K562 (cell line): Measurements from ENCODE around the gene TCFL5. TPM values are rescaled to one million over a fixed set of nuclear protein-coding genes. Genes with fewer than 3 reads are reported as not detected.

ENCODE experiments used
- ATAC-seq: fragments of 200-7000 bp; cut with Tn5 transposase; 3 replicates; pipeline ENCODE4 v1.9.1; 2020; ENCODE audit warnings: moderate library complexity
- BruUV-seq: library from RNA; stranded (reverse); fragments of 400-500 nt; replicated peaks from 2 replicates; lab custom pipeline; 2021; lab: Mats Ljungman, UMichigan
- CTCF ChIA-PET: fragments of 300-600 bp; formaldehyde crosslinking; extraction: SDS; loops from one replicate; lab custom pipeline; 2021; ENCODE audit warnings: low intra/inter-chr PET ratio; lab: Yijun Ruan, JAX
- POLR2A ChIA-PET: fragments of 300-600, 350-650 bp; sonication (Branson Sonifier 250); formaldehyde crosslinking; extraction: SDS; loops from one replicate; lab custom pipeline; 2021; ENCODE audit warnings: antibody characterized with exemption, inconsistent platforms; lab: Yijun Ruan, JAX
- DNase-seq, 4 experiments: peaks; one replicate each; pipeline versions ENCODE4 v3.0.0 to v3.0.0-alpha.2; 2011 to 2018; ENCODE audit warnings: low spot score in 3 of 4, mixed read lengths in 3 of 4; ENCODE audit errors: extremely low read depth in 1 of 4
- FAIRE-seq: peaks from 2 replicates; lab custom pipeline; 2011; peaks lifted over from hg19 to GRCh38; lab: Jason Lieb, UNC
- H2AFZ ChIP-seq: 2 replicates; pipeline ENCODE4 v1.6.0; 2011; ENCODE audit warnings: low read depth, low read length, control low read depth, inconsistent platforms
- H3K27ac ChIP-seq: fragments of 200-600 bp; 3 replicates; pipeline ENCODE4 v1.8.0; 2011; ENCODE audit warnings: low read depth, mild to moderate bottlenecking, control low read depth, inconsistent platforms, low read length, moderate library complexity, mixed read lengths; ENCODE audit errors: extremely low read depth
- H3K27me3 ChIP-seq, 2 experiments: fragments of 300-600 bp in 1 of 2; 2 replicates in 1 of 2; 3 replicates in 1 of 2; pipeline versions ENCODE4 v1.6.0 to v1.8.0; 2011; ENCODE audit warnings: inconsistent platforms in 2 of 2, low read length in 2 of 2, mild to moderate bottlenecking in 1 of 2, mixed read lengths in 1 of 2, moderate library complexity in 1 of 2; ENCODE audit not compliant: control insufficient read depth in 2 of 2, insufficient read depth in 2 of 2
- H3K36me3 ChIP-seq: fragments of 300-600 bp; 3 replicates; pipeline ENCODE4 v1.8.0; 2011; ENCODE audit warnings: mild to moderate bottlenecking, low read length, inconsistent platforms; ENCODE audit not compliant: control insufficient read depth, insufficient read depth
- H3K4me1 ChIP-seq, 2 experiments: fragments of 200-600 bp in 1 of 2; replicated peaks in 1 of 2; 2 replicates in 1 of 2; 3 replicates in 1 of 2; pipeline versions ENCODE4 v1.5.1 to v1.8.0; 2011; ENCODE audit warnings: inconsistent platforms in 2 of 2, low read length in 2 of 2, mild to moderate bottlenecking in 1 of 2, mixed read lengths in 1 of 2, moderate library complexity in 1 of 2; ENCODE audit not compliant: control insufficient read depth in 2 of 2, insufficient read depth in 2 of 2
- H3K4me2 ChIP-seq: 2 replicates; pipeline ENCODE4 v1.6.1; 2011; ENCODE audit warnings: low read length, control low read depth, inconsistent platforms, mixed read lengths; ENCODE audit not compliant: insufficient read depth
- H3K4me3 ChIP-seq: fragments of 200-600 bp; sonication (generic), shearing (Covaris generic); 2 replicates; pipeline ENCODE4 v1.5.1; 2016; ENCODE audit warnings: control low read depth, inconsistent platforms
- H3K79me2 ChIP-seq: fragments of 200-600 bp; 3 replicates; pipeline ENCODE4 v1.8.0; 2011; ENCODE audit warnings: low read length, inconsistent platforms; ENCODE audit not compliant: control insufficient read depth, insufficient read depth
- H3K9ac ChIP-seq, 2 experiments: 2 replicates each; pipeline versions ENCODE4 v1.6.0 to v1.6.1; 2011; ENCODE audit warnings: low read depth in 2 of 2, low read length in 2 of 2, control low read depth in 1 of 2, inconsistent platforms in 1 of 2, mild to moderate bottlenecking in 1 of 2, mixed read lengths in 1 of 2; ENCODE audit not compliant: insufficient read depth in 1 of 2
- H3K9me1 ChIP-seq: one replicate; pipeline ENCODE4 v1.6.0; 2011; ENCODE audit warnings: inconsistent platforms, mild to moderate bottlenecking, low read length, moderate library complexity; ENCODE audit not compliant: control insufficient read depth, insufficient read depth
- H3K9me3 ChIP-seq: replicated peaks from 2 replicates; pipeline ENCODE4 v1.5.1; 2011; ENCODE audit warnings: low read depth, low read length, inconsistent platforms; ENCODE audit not compliant: control insufficient read depth, insufficient read depth
- H4K20me1 ChIP-seq: replicated peaks from 2 replicates; pipeline ENCODE4 v1.6.1; 2011; ENCODE audit warnings: low read length, inconsistent platforms, mixed read lengths; ENCODE audit not compliant: control insufficient read depth, insufficient read depth
- ARNT ChIP-seq, 2 experiments: fragments of 450-650 bp; IDR thresholded peaks; 2 replicates each; pipeline ENCODE4 v1.6.1; 2016; ENCODE audit warnings: mild to moderate bottlenecking in 1 of 2
- CBX8 ChIP-seq: fragments of 200-600 bp; sonication (generic); IDR thresholded peaks from 2 replicates; pipeline ENCODE4 v1.6.1; 2012; ENCODE audit warnings: borderline replicate concordance, mixed run types, low read depth, mild to moderate bottlenecking, moderate library complexity, mixed read lengths, low read length, control low read depth, inconsistent platforms; ENCODE audit not compliant: poor library complexity, severe bottlenecking; ENCODE audit errors: extremely low read depth
- COPS2 ChIP-seq: fragments of 450-650 bp; conservative IDR thresholded peaks from 2 replicates; pipeline ENCODE4 v1.6.1; 2016; ENCODE audit warnings: mild to moderate bottlenecking, moderate library complexity
- KAT7 ChIP-seq: sonication (generic); formaldehyde crosslinking; IDR thresholded peaks from 2 replicates; pipeline ENCODE4 v1.8.0; 2022; ENCODE audit warnings: missing genetic modification reagents, mild to moderate bottlenecking, borderline replicate concordance
- NR2C1 ChIP-seq, 2 experiments: fragments of 450-650 bp; IDR thresholded peaks; 2 replicates each; pipeline ENCODE4 v1.6.1; 2017; ENCODE audit warnings: mild to moderate bottlenecking in 2 of 2, antibody characterized with exemption in 1 of 2, inconsistent platforms in 1 of 2, missing compliant biosample characterization in 1 of 2, missing genetic modification characterization in 1 of 2
- NRF1 ChIP-seq, 2 experiments: fragments of 450-650 bp; IDR thresholded peaks in 1 of 2; conservative IDR thresholded peaks in 1 of 2; 2 replicates each; pipeline ENCODE4 v1.6.1; 2014; ENCODE audit warnings: mild to moderate bottlenecking in 2 of 2
- PML ChIP-seq: IDR thresholded peaks from 2 replicates; pipeline ENCODE4 v1.6.1; 2012; ENCODE audit warnings: low read length, inconsistent platforms
- PTBP1 ChIP-seq: fragments of 200-400 bp; formaldehyde crosslinking; IDR thresholded peaks from 2 replicates; pipeline ENCODE4 v1.6.1; 2017; ENCODE audit warnings: low read depth, low read length
- TAL1 ChIP-seq: fragments of 450-650 bp; IDR thresholded peaks from 2 replicates; pipeline ENCODE4 v1.6.1; 2016; ENCODE audit warnings: mild to moderate bottlenecking
- ZNF274 ChIP-seq: IDR thresholded peaks from 2 replicates; pipeline ENCODE4 v1.6.1; 2011; ENCODE audit warnings: low read depth, mild to moderate bottlenecking, low read length, moderate library complexity, borderline replicate concordance
- ZNF76 ChIP-seq: fragments of 250-450 bp; sonication (Bioruptor Pico); IDR thresholded peaks from 2 replicates; pipeline ENCODE4 v1.4.0; 2020; ENCODE audit warnings: mild to moderate bottlenecking, moderate library complexity, borderline replicate concordance
- ZNF778 ChIP-seq: fragments of 450-650 bp; formaldehyde crosslinking; IDR thresholded peaks from 2 replicates; pipeline ENCODE4 v1.4.0; 2020; ENCODE audit warnings: mild to moderate bottlenecking, moderate library complexity
- WGBS: fragments of 100-300 bp; shearing (Covaris generic); methylation state at CpG from one replicate; pipeline ENCODE4 v1.1.6; 2016; ENCODE audit warnings: low coverage, mixed read lengths; ENCODE audit not compliant: insufficient coverage; ENCODE audit errors: missing lambda C conversion rate; 5-methylcytosine and 5-hydroxymethylcytosine counted together
- in situ Hi-C: fragments of 300-500 bp; cut with MboI; formaldehyde crosslinking; loops from 4 replicates; pipeline ENCODE4 v1.15.0; 2018; ENCODE audit warnings: inconsistent platforms, mixed read lengths
- intact Hi-C: fragments of 100-400 bp; cut with micrococcal nuclease; formaldehyde crosslinking; loops from 2 replicates; pipeline ENCODE4 v1.14.2; 2022
- polyA plus RNA-seq, 8 experiments: library from polyadenylated mRNA; depleted of rRNA in 4 of 8; stranded (reverse) in 5 of 8; unstranded in 3 of 8; fragments of >200 nt; fragmentation: Nextera tagmentation in 2 of 8; fragmentation: Illumina TruSeq in 1 of 8; extraction: Ambion mirVana in 2 of 8; extraction: Trizol in 1 of 8; gene quantifications; 2 replicates each; pipeline versions ENCODE4 v1.2.1 to v1.2.3, GENCODE V29; 2011 to 2014; ENCODE audit warnings: inconsistent platforms in 1 of 8, missing spikeins in 1 of 8
- total RNA-seq, 7 experiments: library from RNA; depleted of rRNA in 6 of 7; stranded (reverse); fragments of >200 nt in 6 of 7; fragmentation: Illumina TruSeq in 2 of 7; extraction: Trizol in 2 of 7; gene quantifications; 2 replicates each; pipeline versions ENCODE4 v1.2.1 to v1.2.3, GENCODE V29; 2011 to 2021; ENCODE audit warnings: low replicate concordance in 1 of 7
- TF ChIP-seq, protein P1 (sequence below): fragments of 250-450 bp; sonication (Bioruptor Pico); IDR thresholded peaks from 2 replicates; pipeline ENCODE4 v1.8.0; 2021; ENCODE audit warnings: mild to moderate bottlenecking, moderate library complexity
- TF ChIP-seq, protein P2 (sequence below): fragments of 450-650 bp; IDR thresholded peaks from 2 replicates; pipeline ENCODE4 v1.6.1; 2018; ENCODE audit warnings: mild to moderate bottlenecking, low read depth; ENCODE audit not compliant: partially characterized antibody
- TF ChIP-seq, protein P3 (sequence below): sonication (generic); formaldehyde crosslinking; IDR thresholded peaks from 2 replicates; pipeline ENCODE4 v1.8.0; 2022; ENCODE audit warnings: mild to moderate bottlenecking, missing genetic modification reagents

Gene TCFL5
- total and polyA plus RNA-seq, 9 of the 15 experiments (the other 6 are each of a cell fraction or from before 2014, with no cell fraction given), result 1.00 to 12.6 (median 9.1) TPM

- intact Hi-C loops (loop anchor here (1.0 to 10.0 kb wide), 2 partner anchors 11 to 48 kb away; no protein-coding TSS in a partner anchor), in situ Hi-C loops (no loop called here)
- no peaks in the 10 kb centered on the region for H3K27me3 ChIP-seq
- WGBS, result 33% methylated on average over 7 of the region's 7 CpGs
- ChIA-PET POLR2A (interaction anchor here (0.6 to 2.8 kb wide), 4 partner anchors 11 to 354 kb away, joined by 3 to 11 read pairs (median 7); partner anchors contain the start of genes GID8 and TCFL5), CTCF (interaction anchor here (0.7 kb wide), 1 partner anchor 135 kb away, joined by 3 read pairs; no protein-coding TSS in a partner anchor)
- H2AFZ ChIP-seq, result no peak overlapping the region; the same call in 1 of the 2 replicates
- H3K4me1 ChIP-seq, result peaks cover 22 to 41% of the 10 kb centered on the region in 2 experiments
- no peak overlapping the region; a peak in 1 of 4 replicates for H3K9ac ChIP-seq
- FAIRE-seq, result no peak
- H3K9me1 ChIP-seq, result no peaks in the 10 kb centered on the region
- peak in 1 of 4 experiments; percentile 28 for DNase-seq
- no peaks in the 10 kb centered on the region for H3K36me3 ChIP-seq
- H4K20me1 ChIP-seq, result no peaks in the 10 kb centered on the region
- H3K79me2 ChIP-seq, result no peaks in the 10 kb centered on the region
- H3K27ac ChIP-seq, result peak overlapping the region; percentile 98; the same call in 2 of the 3 replicates
- no TSS peak for BruUV-seq
- peak overlapping the region; percentile 60 for H3K4me2 ChIP-seq
- no peaks in the 10 kb centered on the region for H3K9me3 ChIP-seq
- H3K4me3 ChIP-seq, result no peak overlapping the region
- no peak for ATAC-seq
- peak; percentile 15; the same call in 1 of the 2 replicates for TF ChIP-seq TAL1
- TF ChIP-seq COPS2, result no peak
- no peak for TF ChIP-seq NRF1 (conservative IDR thresholded peaks at IDR 0.05 in 1 of 2, IDR thresholded peaks at IDR 0.05 in 1 of 2)
- TF ChIP-seq, protein P1, sequence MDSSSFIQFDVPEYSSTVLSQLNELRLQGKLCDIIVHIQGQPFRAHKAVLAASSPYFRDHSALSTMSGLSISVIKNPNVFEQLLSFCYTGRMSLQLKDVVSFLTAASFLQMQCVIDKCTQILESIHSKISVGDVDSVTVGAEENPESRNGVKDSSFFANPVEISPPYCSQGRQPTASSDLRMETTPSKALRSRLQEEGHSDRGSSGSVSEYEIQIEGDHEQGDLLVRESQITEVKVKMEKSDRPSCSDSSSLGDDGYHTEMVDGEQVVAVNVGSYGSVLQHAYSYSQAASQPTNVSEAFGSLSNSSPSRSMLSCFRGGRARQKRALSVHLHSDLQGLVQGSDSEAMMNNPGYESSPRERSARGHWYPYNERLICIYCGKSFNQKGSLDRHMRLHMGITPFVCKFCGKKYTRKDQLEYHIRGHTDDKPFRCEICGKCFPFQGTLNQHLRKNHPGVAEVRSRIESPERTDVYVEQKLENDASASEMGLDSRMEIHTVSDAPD (CRISPR knock-in tag), result no peak
- TF ChIP-seq ARNT (IDR thresholded peaks at IDR 0.05), result no peak
- TF ChIP-seq, protein P2, sequence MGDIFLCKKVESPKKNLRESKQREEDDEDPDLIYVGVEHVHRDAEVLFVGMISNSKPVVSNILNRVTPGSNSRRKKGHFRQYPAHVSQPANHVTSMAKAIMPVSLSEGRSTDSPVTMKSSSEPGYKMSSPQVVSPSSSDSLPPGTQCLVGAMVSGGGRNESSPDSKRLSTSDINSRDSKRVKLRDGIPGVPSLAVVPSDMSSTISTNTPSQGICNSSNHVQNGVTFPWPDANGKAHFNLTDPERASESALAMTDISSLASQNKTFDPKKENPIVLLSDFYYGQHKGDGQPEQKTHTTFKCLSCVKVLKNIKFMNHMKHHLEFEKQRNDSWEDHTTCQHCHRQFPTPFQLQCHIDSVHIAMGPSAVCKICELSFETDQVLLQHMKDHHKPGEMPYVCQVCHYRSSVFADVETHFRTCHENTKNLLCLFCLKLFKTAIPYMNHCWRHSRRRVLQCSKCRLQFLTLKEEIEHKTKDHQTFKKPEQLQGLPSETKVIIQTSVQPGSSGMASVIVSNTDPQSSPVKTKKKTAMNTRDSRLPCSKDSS, result no peak
- TF ChIP-seq ZNF778 (CRISPR knock-in tag), result no peak
- no peak for TF ChIP-seq PML
- TF ChIP-seq, protein P3, sequence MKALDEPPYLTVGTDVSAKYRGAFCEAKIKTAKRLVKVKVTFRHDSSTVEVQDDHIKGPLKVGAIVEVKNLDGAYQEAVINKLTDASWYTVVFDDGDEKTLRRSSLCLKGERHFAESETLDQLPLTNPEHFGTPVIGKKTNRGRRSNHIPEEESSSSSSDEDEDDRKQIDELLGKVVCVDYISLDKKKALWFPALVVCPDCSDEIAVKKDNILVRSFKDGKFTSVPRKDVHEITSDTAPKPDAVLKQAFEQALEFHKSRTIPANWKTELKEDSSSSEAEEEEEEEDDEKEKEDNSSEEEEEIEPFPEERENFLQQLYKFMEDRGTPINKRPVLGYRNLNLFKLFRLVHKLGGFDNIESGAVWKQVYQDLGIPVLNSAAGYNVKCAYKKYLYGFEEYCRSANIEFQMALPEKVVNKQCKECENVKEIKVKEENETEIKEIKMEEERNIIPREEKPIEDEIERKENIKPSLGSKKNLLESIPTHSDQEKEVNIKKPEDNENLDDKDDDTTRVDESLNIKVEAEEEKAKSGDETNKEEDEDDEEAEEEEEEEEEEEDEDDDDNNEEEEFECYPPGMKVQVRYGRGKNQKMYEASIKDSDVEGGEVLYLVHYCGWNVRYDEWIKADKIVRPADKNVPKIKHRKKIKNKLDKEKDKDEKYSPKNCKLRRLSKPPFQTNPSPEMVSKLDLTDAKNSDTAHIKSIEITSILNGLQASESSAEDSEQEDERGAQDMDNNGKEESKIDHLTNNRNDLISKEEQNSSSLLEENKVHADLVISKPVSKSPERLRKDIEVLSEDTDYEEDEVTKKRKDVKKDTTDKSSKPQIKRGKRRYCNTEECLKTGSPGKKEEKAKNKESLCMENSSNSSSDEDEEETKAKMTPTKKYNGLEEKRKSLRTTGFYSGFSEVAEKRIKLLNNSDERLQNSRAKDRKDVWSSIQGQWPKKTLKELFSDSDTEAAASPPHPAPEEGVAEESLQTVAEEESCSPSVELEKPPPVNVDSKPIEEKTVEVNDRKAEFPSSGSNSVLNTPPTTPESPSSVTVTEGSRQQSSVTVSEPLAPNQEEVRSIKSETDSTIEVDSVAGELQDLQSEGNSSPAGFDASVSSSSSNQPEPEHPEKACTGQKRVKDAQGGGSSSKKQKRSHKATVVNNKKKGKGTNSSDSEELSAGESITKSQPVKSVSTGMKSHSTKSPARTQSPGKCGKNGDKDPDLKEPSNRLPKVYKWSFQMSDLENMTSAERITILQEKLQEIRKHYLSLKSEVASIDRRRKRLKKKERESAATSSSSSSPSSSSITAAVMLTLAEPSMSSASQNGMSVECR (CRISPR knock-in tag), result no peak
- TF ChIP-seq NR2C1 (IDR thresholded peaks at IDR 0.05), result no peak
- TF ChIP-seq NR2C1 (tag; IDR thresholded peaks at IDR 0.05), result no peak
- no peak for TF ChIP-seq ZNF76
- TF ChIP-seq KAT7, result no peak
- TF ChIP-seq ZNF274, result no peak
- TF ChIP-seq PTBP1, result no peak
- no peak for TF ChIP-seq CBX8
Measured at GRCh38 chr20:62873280-62873679, 11.7 kb upstream of the TCFL5 start.
